AG04449 (cell line): Measurements from ENCODE around the gene METTL3.

ENCODE experiments used
- CTCF ChIA-PET: fragments of 350-600 bp; formaldehyde crosslinking; extraction: SDS; loops from one replicate; lab custom pipeline; 2021; ENCODE audit warnings: antibody characterized with exemption; lab: Yijun Ruan, JAX
- POLR2A ChIA-PET: fragments of 400-600, 350-600 bp; formaldehyde crosslinking; extraction: SDS; loops from one replicate; lab custom pipeline; 2020; ENCODE audit warnings: antibody characterized with exemption, inconsistent platforms; lab: Yijun Ruan, JAX
- DNase-seq: peaks from one replicate; pipeline ENCODE4 v3.0.0-alpha.2; 2010; ENCODE audit warnings: low read depth, low spot score
- H3K4me3 ChIP-seq: 2 replicates; pipeline ENCODE4 v1.5.1; 2011; ENCODE audit warnings: low read depth, mild to moderate bottlenecking, control low read depth, low read length
- CTCF ChIP-seq: IDR thresholded peaks from one replicate; pipeline ENCODE4 v1.5.1; 2011; ENCODE audit warnings: mild to moderate bottlenecking, moderate library complexity, low read length, control low read depth, inconsistent platforms; ENCODE audit not compliant: insufficient read depth; ENCODE audit errors: missing control alignments

METTL3 gene

GRCh38 chr14:21535545-21536417, 24.6 kb upstream of the METTL3 start:
- no peak for DNase-seq
- ChIA-PET POLR2A (no interaction called here), CTCF (no interaction called here)
- TF ChIP-seq CTCF = no peak
- H3K4me3 ChIP-seq = no peak overlapping the region

DNA sequence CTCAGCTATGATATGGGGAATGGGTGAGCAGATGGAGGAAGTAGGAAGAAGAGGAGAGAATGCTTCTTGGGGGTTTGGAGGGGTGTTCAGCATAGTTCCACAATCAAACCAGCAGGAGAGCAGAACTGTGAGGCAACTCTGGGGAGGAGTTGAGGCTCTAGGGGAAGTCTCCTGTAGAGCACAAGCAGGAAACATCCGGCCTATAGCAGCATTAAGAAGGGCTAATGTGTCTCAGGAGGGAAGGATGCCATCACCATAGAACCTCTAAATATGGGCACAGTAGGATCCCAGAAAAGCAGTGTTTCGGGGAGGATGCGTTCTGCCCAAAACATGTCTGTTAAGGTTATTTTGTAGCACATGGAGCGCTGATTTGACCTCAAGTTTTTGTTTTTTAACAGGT, 23.4 kb upstream of the METTL3 start:
- CTCF ChIA-PET = interaction anchor here (1.1 kb wide), 1 partner anchor 9 kb away, joined by 3 read pairs; no protein-coding TSS in a partner anchor
- no peak overlapping the region for H3K4me3 ChIP-seq
- no peak for DNase-seq
- TF ChIP-seq CTCF = no peak
- POLR2A ChIA-PET = interaction anchor here (0.6 kb wide), 1 partner anchor 438 kb away, joined by 3 read pairs; no protein-coding TSS in a partner anchor

DNA sequence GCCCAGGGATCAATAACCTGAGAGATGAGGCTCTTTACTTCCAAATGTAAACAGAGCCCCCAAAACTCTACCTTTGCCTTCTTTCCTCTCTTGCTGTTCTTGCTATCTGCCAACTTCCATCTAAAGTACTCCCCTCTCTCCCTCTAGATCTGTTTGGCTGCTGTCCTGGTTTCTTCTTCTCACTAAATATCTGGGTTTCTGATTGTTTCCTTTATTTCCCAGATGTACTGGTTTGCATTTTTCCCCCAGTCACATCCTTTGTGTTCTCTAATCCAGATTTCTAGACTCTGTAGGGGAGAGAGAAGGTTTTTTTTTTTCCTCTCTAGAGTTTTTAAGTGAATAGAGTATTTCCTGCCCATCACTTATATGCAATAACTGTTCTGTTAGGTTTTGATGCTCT, 22.2 kb upstream of the METTL3 start:
- no peak overlapping the region for H3K4me3 ChIP-seq
- ChIA-PET CTCF (no interaction called here), POLR2A (no interaction called here)
- TF ChIP-seq CTCF = no peak
- DNase-seq = no peak

DNA sequence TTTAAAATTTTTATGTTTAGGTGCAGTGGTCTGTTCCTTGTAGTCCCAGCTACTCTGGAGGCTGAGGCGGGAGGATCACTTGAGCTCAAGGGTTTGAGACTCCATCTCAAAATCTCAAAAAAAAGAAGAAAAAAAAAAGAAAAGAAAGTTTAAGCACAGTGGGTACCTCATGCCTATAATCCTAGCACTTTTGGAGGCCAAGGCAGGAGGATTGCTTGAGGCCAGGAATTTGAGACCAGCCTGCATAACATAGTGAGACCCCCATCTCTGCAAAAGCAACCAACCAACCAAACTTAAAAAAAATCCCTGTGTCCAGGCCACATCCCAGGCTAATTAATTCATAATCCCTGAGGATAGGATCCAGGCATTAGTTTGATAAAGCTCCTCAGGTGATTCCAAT, 18.4 kb upstream of the METTL3 start:
- ChIA-PET CTCF (no interaction called here), POLR2A (interaction anchor here (0.6 kb wide), 1 partner anchor 74 kb away, joined by 3 read pairs; the partner anchor contains the start of gene CHD8)
- DNase-seq = no peak
- no peak for TF ChIP-seq CTCF
- H3K4me3 ChIP-seq = no peak overlapping the region

- POLR2A ChIA-PET = interaction anchor here (0.6 kb wide), 1 partner anchor 73 kb away, joined by 3 read pairs; the partner anchor contains the start of gene CHD8
- no peak for TF ChIP-seq CTCF
- no peak overlapping the region for H3K4me3 ChIP-seq
- DNase-seq = no peak
- CTCF ChIA-PET = interaction anchor here (1.0 kb wide), 1 partner anchor 29 kb away, joined by 3 read pairs; no protein-coding TSS in a partner anchor
These were observed 17.5 kb upstream of the METTL3 start for GRCh38 chr14:21528381-21529348.
